Glutamatergic neuron (in vitro differentiated cells): Measurements from ENCODE around the gene OR4D2. TPM values are rescaled to one million over a fixed set of nuclear protein-coding genes. Genes with fewer than 3 reads are reported as not detected.
A peak's percentile ranks its signal among the peaks of the same experiment; 100 is the strongest.

Source experiments
- DNase-seq: peaks from one replicate; pipeline ENCODE4 v3.0.0; 2022
- H3K27ac Mint-ChIP-seq: one replicate; pipeline ENCODE4 v1.8.0; 2020; ENCODE audit warnings: mild to moderate bottlenecking, mixed read lengths, inconsistent platforms; ENCODE audit not compliant: unreplicated experiment
- H3K27me3 Mint-ChIP-seq: one replicate; pipeline ENCODE4 v1.8.0; 2020; ENCODE audit warnings: mild to moderate bottlenecking, moderate library complexity, mixed read lengths, inconsistent platforms; ENCODE audit not compliant: unreplicated experiment
- H3K36me3 Mint-ChIP-seq: one replicate; pipeline ENCODE4 v1.8.0; 2020; ENCODE audit warnings: mild to moderate bottlenecking, mixed read lengths, inconsistent platforms; ENCODE audit not compliant: unreplicated experiment
- H3K4me1 Mint-ChIP-seq: one replicate; pipeline ENCODE4 v1.8.0; 2020; ENCODE audit warnings: mild to moderate bottlenecking, low read depth, mixed read lengths, inconsistent platforms; ENCODE audit not compliant: unreplicated experiment
- H3K4me3 Mint-ChIP-seq: one replicate; pipeline ENCODE4 v1.8.0; 2020; ENCODE audit warnings: mild to moderate bottlenecking, mixed read lengths, inconsistent platforms; ENCODE audit not compliant: unreplicated experiment
- H3K9me3 Mint-ChIP-seq: one replicate; pipeline ENCODE4 v1.8.0; 2020; ENCODE audit warnings: mild to moderate bottlenecking, moderate library complexity, mixed read lengths, inconsistent platforms; ENCODE audit not compliant: unreplicated experiment
- total RNA-seq: library from RNA; stranded (reverse); fragmentation: NEBNext Ultra II Directional; extraction: Animal tissue kit (Norgen Biotek cat#: 25700); gene quantifications from one replicate; pipeline ENCODE4 v1.2.1, GENCODE V29; 2021; ENCODE audit not compliant: unreplicated experiment
- TF ChIP-seq, protein P1 (sequence below): fragments of 200-600 bp; sonication (generic); IDR thresholded peaks from one replicate; pipeline ENCODE4 v1.5.0; 2021; ENCODE audit not compliant: partially characterized antibody, unreplicated experiment

Gene OR4D2
- total RNA-seq, 1 donor from 2014 or later: not detected

GRCh38 chr17:58156839-58157803, 9.7 kb upstream of the OR4D2 start:
- peaks cover 12% of the 10 kb centered on the region for H3K27me3 Mint-ChIP-seq
- peaks cover 9% of the 10 kb centered on the region for H3K36me3 Mint-ChIP-seq
- H3K9me3 Mint-ChIP-seq: no peaks in the 10 kb centered on the region
- no peak overlapping the region for H3K27ac Mint-ChIP-seq
- peaks cover 4% of the 10 kb centered on the region for H3K4me1 Mint-ChIP-seq
- H3K4me3 Mint-ChIP-seq: peak overlapping the region; percentile 93
- TF ChIP-seq, protein P1, sequence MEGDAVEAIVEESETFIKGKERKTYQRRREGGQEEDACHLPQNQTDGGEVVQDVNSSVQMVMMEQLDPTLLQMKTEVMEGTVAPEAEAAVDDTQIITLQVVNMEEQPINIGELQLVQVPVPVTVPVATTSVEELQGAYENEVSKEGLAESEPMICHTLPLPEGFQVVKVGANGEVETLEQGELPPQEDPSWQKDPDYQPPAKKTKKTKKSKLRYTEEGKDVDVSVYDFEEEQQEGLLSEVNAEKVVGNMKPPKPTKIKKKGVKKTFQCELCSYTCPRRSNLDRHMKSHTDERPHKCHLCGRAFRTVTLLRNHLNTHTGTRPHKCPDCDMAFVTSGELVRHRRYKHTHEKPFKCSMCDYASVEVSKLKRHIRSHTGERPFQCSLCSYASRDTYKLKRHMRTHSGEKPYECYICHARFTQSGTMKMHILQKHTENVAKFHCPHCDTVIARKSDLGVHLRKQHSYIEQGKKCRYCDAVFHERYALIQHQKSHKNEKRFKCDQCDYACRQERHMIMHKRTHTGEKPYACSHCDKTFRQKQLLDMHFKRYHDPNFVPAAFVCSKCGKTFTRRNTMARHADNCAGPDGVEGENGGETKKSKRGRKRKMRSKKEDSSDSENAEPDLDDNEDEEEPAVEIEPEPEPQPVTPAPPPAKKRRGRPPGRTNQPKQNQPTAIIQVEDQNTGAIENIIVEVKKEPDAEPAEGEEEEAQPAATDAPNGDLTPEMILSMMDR: no peak
- peak; percentile 59 for DNase-seq

DNA sequence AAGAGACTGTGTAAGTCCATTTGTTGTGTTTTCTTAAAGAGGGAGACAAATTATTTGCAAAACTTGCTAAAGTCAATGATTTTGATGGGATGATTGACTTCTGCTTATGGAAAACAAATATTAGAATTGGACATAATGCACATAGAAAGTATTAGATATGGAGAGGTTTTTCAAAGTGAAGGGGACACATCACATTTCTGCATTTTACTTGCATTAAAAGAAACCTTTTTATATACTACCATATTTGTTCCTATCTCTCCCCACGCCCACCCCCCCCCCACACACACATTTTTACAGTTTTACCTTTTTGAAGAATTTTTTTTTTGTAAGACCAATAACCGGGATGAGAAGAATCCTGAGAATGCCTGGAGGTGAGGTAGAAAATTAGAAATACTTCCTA, 8.6 kb upstream of the OR4D2 start:
- peaks cover 9% of the 10 kb centered on the region for H3K36me3 Mint-ChIP-seq
- no peaks in the 10 kb centered on the region for H3K9me3 Mint-ChIP-seq
- H3K27ac Mint-ChIP-seq: no peak overlapping the region
- no peak for DNase-seq
- peaks cover 12% of the 10 kb centered on the region for H3K27me3 Mint-ChIP-seq
- H3K4me1 Mint-ChIP-seq: peaks cover 4% of the 10 kb centered on the region
- TF ChIP-seq, protein P1: no peak
- no peak overlapping the region for H3K4me3 Mint-ChIP-seq

DNA sequence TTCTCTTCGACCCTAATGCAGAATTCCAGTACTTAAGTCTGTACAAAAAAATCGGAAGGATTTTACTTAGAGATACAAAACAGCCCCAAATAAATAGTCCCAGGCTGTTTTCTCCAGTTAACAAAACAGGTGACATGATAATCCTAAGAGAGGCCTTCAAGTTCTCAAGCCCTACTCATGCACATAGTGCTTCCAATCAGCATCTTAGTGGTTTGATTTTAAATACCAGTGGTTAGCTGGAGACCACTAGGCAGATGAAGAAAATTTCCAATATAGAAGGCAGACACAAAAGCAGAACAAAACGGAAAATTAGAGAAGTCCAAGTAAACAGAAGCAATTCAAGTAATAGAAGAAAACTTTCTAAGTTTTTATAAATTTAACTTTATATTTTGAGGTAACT, 5.2 kb upstream of the OR4D2 start:
- H3K27ac Mint-ChIP-seq: no peak overlapping the region
- H3K4me1 Mint-ChIP-seq: peaks cover 4% of the 10 kb centered on the region
- no peaks in the 10 kb centered on the region for H3K9me3 Mint-ChIP-seq
- no peak for DNase-seq
- TF ChIP-seq, protein P1: no peak
- H3K4me3 Mint-ChIP-seq: no peak overlapping the region
- peaks cover 10% of the 10 kb centered on the region for H3K27me3 Mint-ChIP-seq
- no peaks in the 10 kb centered on the region for H3K36me3 Mint-ChIP-seq

DNA sequence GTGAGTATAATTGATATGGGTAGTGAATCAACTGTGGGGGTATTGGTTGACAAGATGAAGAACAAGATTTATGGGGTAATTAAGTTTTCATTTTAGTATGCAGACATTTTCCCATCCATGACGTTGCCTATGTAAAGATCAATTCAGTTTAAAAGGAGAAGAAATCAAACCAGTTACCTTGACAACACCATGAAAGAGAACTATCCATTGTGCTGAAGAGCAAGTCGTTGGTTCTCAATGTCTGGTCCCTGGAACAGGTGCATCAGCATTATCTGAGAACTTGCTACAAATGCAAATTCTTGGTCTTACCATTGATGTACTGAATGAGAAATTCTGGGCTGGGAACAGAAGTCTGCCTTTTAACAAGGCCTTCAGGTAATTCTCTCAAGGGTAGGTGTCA, 801 bp upstream of the OR4D2 start:
- no peaks in the 10 kb centered on the region for H3K36me3 Mint-ChIP-seq
- no peaks in the 10 kb centered on the region for H3K4me1 Mint-ChIP-seq

DNA sequence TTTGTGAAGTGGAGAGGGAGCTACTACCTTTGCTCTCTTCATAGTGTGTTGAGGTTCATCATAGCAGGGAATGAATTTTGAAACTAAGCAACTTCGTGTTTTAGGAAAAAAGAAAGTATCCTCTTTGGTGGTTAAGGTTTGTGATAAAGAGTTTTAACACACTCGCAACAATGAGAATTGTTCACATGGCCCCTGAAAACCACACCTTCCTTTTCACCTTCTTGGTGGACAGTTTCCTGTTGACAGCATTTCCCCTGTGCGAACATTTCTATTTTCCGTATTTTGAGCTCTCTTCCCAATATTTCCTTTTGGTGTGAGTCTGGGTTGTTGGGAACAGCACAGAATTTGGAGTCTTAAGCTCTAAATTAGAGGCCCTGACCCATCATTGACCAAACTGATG, 3.8 kb downstream of the OR4D2 start:
- H3K9me3 Mint-ChIP-seq: no peaks in the 10 kb centered on the region
- no peaks in the 10 kb centered on the region for H3K4me1 Mint-ChIP-seq
- H3K27ac Mint-ChIP-seq: no peak overlapping the region
- TF ChIP-seq, protein P1: no peak
- peaks cover 4% of the 10 kb centered on the region for H3K27me3 Mint-ChIP-seq
- H3K36me3 Mint-ChIP-seq: no peaks in the 10 kb centered on the region
- no peak overlapping the region for H3K4me3 Mint-ChIP-seq
- no peak for DNase-seq

More for the DNA sequence above, 801 bp upstream of the OR4D2 start:
- Mint-ChIP-seq H3K27ac (no peak overlapping the region), H3K4me3 (no peak overlapping the region), H3K9me3 (no peaks in the 10 kb centered on the region), H3K27me3 (peaks cover 4% of the 10 kb centered on the region)
- TF ChIP-seq, protein P1: no peak
- no peak for DNase-seq
